HG03342 (cell line): ENCODE results near the gene DLX3.

ENCODE experiments used
- ATAC-seq: cut with Tn5 transposase; IDR thresholded peaks from one replicate; pipeline ENCODE4 v1.9.1; 2021; ENCODE audit warnings: mild to moderate bottlenecking, moderate library complexity; ENCODE audit not compliant: unreplicated experiment

DLX3 gene

GRCh38 chr17:49973271-49973615 is 21.8 kb downstream of the DLX3 start:
- ATAC-seq: no peak

- ATAC-seq: no peak
These were observed 22.3 kb downstream of the DLX3 start for GRCh38 chr17:49972486-49973270.

GRCh38 chr17:49971848-49972485 is 23.1 kb downstream of the DLX3 start:
- ATAC-seq: no peak

GRCh38 chr17:49971199-49971847 is 23.7 kb downstream of the DLX3 start:
- ATAC-seq: no peak

- ATAC-seq: no peak
These were observed 24.5 kb downstream of the DLX3 start for GRCh38 chr17:49970498-49970897.

- no peak for ATAC-seq
These were observed 25.1 kb downstream of the DLX3 start for GRCh38 chr17:49969795-49970389.

GRCh38 chr17:49969134-49969759 is 25.8 kb downstream of the DLX3 start, which contains the start of gene DLX4:
DLX4 (plus strand) TSS chr17:49969190; CDS start chr17:49969469, 279 bp downstream.
- ATAC-seq: no peak

- ATAC-seq: no peak
These were observed 26.5 kb downstream of the DLX3 start for GRCh38 chr17:49968405-49969133.

GRCh38 chr17:49967621-49968404 is 27.2 kb downstream of the DLX3 start:
- no peak for ATAC-seq

- ATAC-seq: no peak
These were observed 27.8 kb downstream of the DLX3 start for GRCh38 chr17:49967205-49967604.

- ATAC-seq: no peak
These were observed 28.3 kb downstream of the DLX3 start for GRCh38 chr17:49966767-49967166.

- no peak for ATAC-seq
These were observed 29.5 kb downstream of the DLX3 start for GRCh38 chr17:49965524-49965909.

- no peak for ATAC-seq
These were observed 30.1 kb downstream of the DLX3 start for GRCh38 chr17:49964769-49965523.

GRCh38 chr17:49964303-49964768 is 30.7 kb downstream of the DLX3 start:
- no peak for ATAC-seq

GRCh38 chr17:49963626-49964302 is 31.3 kb downstream of the DLX3 start:
- no peak for ATAC-seq

GRCh38 chr17:49963309-49963625 is 31.8 kb downstream of the DLX3 start:
- no peak for ATAC-seq

- ATAC-seq: no peak
These were observed 32.3 kb downstream of the DLX3 start for GRCh38 chr17:49962599-49963308.
